Stimulated activated CD4-positive, alpha-beta T cell treated with anti-CD3 and anti-CD28 coated beads, Interleukin-15, amount 100 ng/mL, for 1 hour (primary cell): ENCODE results near the gene ITPK1.

Source experiments
- DNase-seq, 2 donors: peaks; one replicate each; pipeline ENCODE4 v3.0.0-alpha.2; 2020; ENCODE audit warnings: low read depth in 1 of 2, low spot score in 1 of 2

Gene ITPK1

GRCh38 chr14:93084866-93085857 lies 30.6 kb downstream of the ITPK1 start:
- no peak for DNase-seq

- DNase-seq, result no peak
Observed at GRCh38 chr14:93084402-93084801, 31.3 kb downstream of the ITPK1 start.

GRCh38 chr14:93083917-93084316 lies 31.8 kb downstream of the ITPK1 start:
- no peak for DNase-seq

- DNase-seq, result no peak
Observed at GRCh38 chr14:93082576-93083001, 33.1 kb downstream of the ITPK1 start.

- no peak for DNase-seq
Observed at GRCh38 chr14:93081876-93082570, 33.7 kb downstream of the ITPK1 start.

GRCh38 chr14:93079865-93080403 lies 35.8 kb downstream of the ITPK1 start:
- DNase-seq, result no peak

- no peak for DNase-seq
Observed at GRCh38 chr14:93079321-93079720, 36.4 kb downstream of the ITPK1 start.

GRCh38 chr14:93078870-93079269 lies 36.9 kb downstream of the ITPK1 start:
- no peak for DNase-seq

GRCh38 chr14:93076755-93077154 lies 39.0 kb downstream of the ITPK1 start:
- DNase-seq, result no peak

GRCh38 chr14:93075891-93076290 lies 39.8 kb downstream of the ITPK1 start:
- DNase-seq, result no peak

GRCh38 chr14:93073910-93074769 lies 41.6 kb downstream of the ITPK1 start:
- DNase-seq, result no peak

GRCh38 chr14:93073358-93073707 lies 42.4 kb downstream of the ITPK1 start:
- DNase-seq, result no peak

GRCh38 chr14:93072659-93073357 lies 42.9 kb downstream of the ITPK1 start:
- no peak for DNase-seq

- no peak for DNase-seq
Observed at GRCh38 chr14:93068711-93069110, 47.0 kb downstream of the ITPK1 start.

GRCh38 chr14:93067088-93067487 lies 48.6 kb downstream of the ITPK1 start:
- no peak for DNase-seq

GRCh38 chr14:93065272-93065730 lies 50.4 kb downstream of the ITPK1 start:
- DNase-seq, result no peak

- DNase-seq, result no peak
Observed at GRCh38 chr14:93064411-93065271, 51.1 kb downstream of the ITPK1 start.

- DNase-seq, result no peak
Observed at GRCh38 chr14:93063393-93063792, 52.3 kb downstream of the ITPK1 start.

GRCh38 chr14:93062890-93063289 lies 52.8 kb downstream of the ITPK1 start:
- no peak for DNase-seq
